Transverse colon (tissue), 4 donors: ENCODE results near the gene CSF1R. TPM values are rescaled to one million over a fixed set of nuclear protein-coding genes. Genes with fewer than 3 reads are reported as not detected.

Experiments
- DNase-seq: peaks from one replicate; pipeline ENCODE4 v3.0.0-alpha.2; 2019
- H3K27ac ChIP-seq, 4 donors: fragments of 200-600 bp; sonication (generic); 2 replicates each; pipeline ENCODE4 v1.5.1; 2016 to 2018; ENCODE audit warnings: inconsistent platforms in 4 of 4
- H3K27me3 ChIP-seq: fragments of 200-600 bp; sonication (generic); 2 replicates; pipeline ENCODE4 v1.5.1; 2017; ENCODE audit warnings: inconsistent platforms
- H3K36me3 ChIP-seq, 4 donors: fragments of 200-600 bp; sonication (generic); 2 replicates each; pipeline ENCODE4 v1.5.1; 2017 to 2019; ENCODE audit warnings: inconsistent platforms in 4 of 4
- H3K4me1 ChIP-seq, 4 donors: fragments of 200-600 bp; sonication (generic); 2 replicates each; pipeline ENCODE4 v1.5.1; 2017 to 2020; ENCODE audit warnings: inconsistent platforms in 4 of 4
- H3K4me3 ChIP-seq, 4 donors: fragments of 200-600 bp; sonication (generic); 1 replicate in 1 of 4; 2 replicates in 3 of 4; pipeline versions ENCODE4 v1.5.1 to v1.6.1; 2017 to 2019; ENCODE audit warnings: inconsistent platforms in 4 of 4
- H3K9me3 ChIP-seq, 2 donors: fragments of 200-600 bp; sonication (generic); 2 replicates each; pipeline ENCODE4 v1.5.1; 2017 to 2019; ENCODE audit warnings: inconsistent platforms in 2 of 2
- CTCF ChIP-seq, 5 experiments: fragments of 200-600 bp in 3 of 5; fragments of 450-650 bp in 2 of 5; sonication (generic) in 3 of 5; IDR thresholded peaks; 1 replicate in 2 of 5; 2 replicates in 3 of 5; pipeline ENCODE4 v1.5.1; 2016 to 2017; ENCODE audit warnings: antibody characterized with exemption in 5 of 5, inconsistent platforms in 3 of 5, mild to moderate bottlenecking in 2 of 5, moderate library complexity in 1 of 5
- EP300 ChIP-seq: sonication (generic); formaldehyde crosslinking; IDR thresholded peaks from one replicate; pipeline ENCODE4 v1.6.1; 2017; ENCODE audit warnings: antibody characterized with exemption, low read depth
- POLR2A ChIP-seq: fragments of 450-650 bp; IDR thresholded peaks from one replicate; pipeline ENCODE4 v1.6.1; 2016; ENCODE audit warnings: antibody characterized with exemption, mild to moderate bottlenecking, moderate library complexity
- POLR2AphosphoS5 ChIP-seq, 3 donors: sonication (generic); formaldehyde crosslinking; IDR thresholded peaks; one replicate each; pipeline ENCODE4 v1.6.1; 2016; ENCODE audit warnings: antibody characterized with exemption in 3 of 3
- WGBS, 2 donors: methylation state at CpG; one replicate each; pipeline ENCODE4 v1.1.5; 2018; ENCODE audit warnings: low coverage in 1 of 2; 5-methylcytosine and 5-hydroxymethylcytosine counted together
- in situ Hi-C, 4 donors: fragments of 200-750 bp; cut with MboI; loops; one replicate each; pipeline versions ENCODE4 v1.15.0 to v1.15.1; 2017; ENCODE audit warnings: low sequenced_read_pairs in 3 of 4, low pct_ligation_motif_present in 1 of 4, low pct_unique_long_range_greater_than_20kb in 1 of 4
- intact Hi-C: fragments of 100-400 bp; cut with DNase I; formaldehyde crosslinking; loops from one replicate; pipeline ENCODE4 v1.15.1; 2023; ENCODE audit warnings: low total_unique reads
- total RNA-seq, 4 donors: library from RNA; depleted of rRNA; stranded (reverse); fragments of >200 nt; gene quantifications; one replicate each; pipeline ENCODE4 v1.1.0, GENCODE V29; 2016

CSF1R gene
- total RNA-seq, 4 donors from 2014 or later, result 0.60 to 38.9 (median 14.7) TPM

DNA sequence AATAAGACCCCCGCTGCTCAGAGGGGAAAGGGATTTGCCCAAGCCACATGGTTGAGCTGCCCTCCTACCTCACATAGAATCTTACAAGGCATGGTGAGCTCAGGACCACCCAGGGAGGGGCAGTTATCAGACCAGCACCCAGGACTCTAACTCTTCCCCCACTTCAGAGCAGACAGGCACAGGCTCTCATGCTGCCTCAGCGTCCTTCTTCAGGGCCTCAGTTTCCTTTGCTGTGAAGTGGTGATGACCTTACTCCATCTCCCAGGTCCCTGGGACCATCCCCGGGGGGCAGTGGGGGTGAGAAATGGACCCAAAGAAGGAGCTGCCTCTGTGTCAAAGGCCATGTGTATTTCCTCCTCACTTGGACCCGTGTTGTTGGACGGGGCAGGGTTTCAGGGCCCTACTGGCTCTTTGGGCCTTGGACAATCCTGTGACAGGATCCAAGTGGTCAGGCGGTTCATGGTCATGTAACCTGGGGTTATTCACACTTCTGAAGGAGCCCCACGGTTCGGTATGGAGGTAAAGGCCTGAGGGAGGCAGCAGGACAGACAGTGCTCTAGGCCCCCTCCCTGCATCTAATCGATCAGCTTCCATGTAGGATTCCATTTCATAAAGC is 31.7 kb upstream of the CSF1R start:
- H3K9me3 ChIP-seq, result no peaks in the 10 kb centered on the region
- TF ChIP-seq CTCF (IDR thresholded peaks at IDR 0.05), result no peak
- TF ChIP-seq EP300, result no peak
- TF ChIP-seq POLR2AphosphoS5 (IDR thresholded peaks at IDR 0.05), result no peak
- no peak for TF ChIP-seq POLR2A
- H3K27ac ChIP-seq, result no peak overlapping the region
- no peak for DNase-seq
- peaks cover 0 to 18% (median 0%) of the 10 kb centered on the region in 4 donors for H3K4me1 ChIP-seq
- WGBS, 2 donors, result 80% methylated on average over 9 of the region's 9 CpGs; no CpG with 5 or more reads in 1 of the 2 donors
- H3K27me3 ChIP-seq, result no peaks in the 10 kb centered on the region
- no peak overlapping the region for H3K4me3 ChIP-seq
- no peaks in the 10 kb centered on the region for H3K36me3 ChIP-seq
- in situ Hi-C loops (loop anchor here in 1 of 4 donors (25.0 kb wide), 1 partner anchor 281 kb away; no protein-coding TSS in a partner anchor), intact Hi-C loops (no loop called here)

- H3K4me1 ChIP-seq, result peaks cover 0 to 17% (median 0%) of the 10 kb centered on the region in 4 donors
- no peak for DNase-seq
- in situ Hi-C loops (loop anchor here in 1 of 4 donors (25.0 kb wide), 1 partner anchor 280 kb away; no protein-coding TSS in a partner anchor), intact Hi-C loops (no loop called here)
- H3K9me3 ChIP-seq, result no peaks in the 10 kb centered on the region
- H3K27me3 ChIP-seq, result no peaks in the 10 kb centered on the region
- 88 to 93% methylated on average over 3 to 10 of the region's 10 CpGs for WGBS, 2 donors
- no peak overlapping the region for H3K27ac ChIP-seq
- no peak for TF ChIP-seq EP300
- no peak for TF ChIP-seq POLR2AphosphoS5 (IDR thresholded peaks at IDR 0.05)
- no peak for TF ChIP-seq CTCF (IDR thresholded peaks at IDR 0.05)
- TF ChIP-seq POLR2A, result no peak
- H3K4me3 ChIP-seq, result no peak overlapping the region
- H3K36me3 ChIP-seq, result no peaks in the 10 kb centered on the region
Observed at GRCh38 chr5:150116667-150117400, 30.5 kb upstream of the CSF1R start.

DNA sequence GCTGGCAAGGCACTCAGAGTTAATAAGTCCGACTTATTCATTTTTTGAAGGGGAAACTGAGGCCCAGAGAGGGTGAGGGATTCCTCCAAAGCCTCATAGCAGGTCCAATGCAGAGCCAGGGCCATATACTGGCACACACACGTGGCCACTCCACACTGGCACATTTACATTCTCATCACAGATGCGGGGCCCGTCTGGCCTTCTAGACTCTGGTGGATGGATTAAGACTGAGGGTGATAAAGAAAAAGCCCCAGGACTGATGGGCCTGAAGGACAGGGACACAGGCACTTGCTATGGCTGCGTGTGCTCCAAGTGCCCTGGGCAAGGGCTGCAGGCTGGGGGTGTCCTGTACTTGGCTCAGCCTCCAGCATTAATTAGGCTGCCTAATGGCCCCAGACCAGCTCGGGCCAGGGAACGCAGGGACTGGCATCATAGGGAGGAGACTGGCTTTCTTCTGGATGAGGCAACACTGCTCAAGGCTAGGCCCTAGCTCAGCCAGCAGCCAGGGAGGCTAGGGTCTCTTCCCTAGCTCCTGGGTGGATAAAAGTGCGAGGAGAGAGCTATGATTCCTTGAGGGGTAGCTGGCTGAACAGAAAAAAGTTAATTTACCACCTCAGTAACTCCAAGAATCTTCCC is 28.5 kb upstream of the CSF1R start:
- H3K27me3 ChIP-seq, result no peaks in the 10 kb centered on the region
- H3K4me1 ChIP-seq, result peaks cover 0 to 12% (median 0%) of the 10 kb centered on the region in 4 donors
- no peak overlapping the region for H3K4me3 ChIP-seq
- in situ Hi-C loops, result loop anchor here in 1 of 4 donors (25.0 kb wide), 1 partner anchor 278 kb away; no protein-coding TSS in a partner anchor
- no peak overlapping the region for H3K27ac ChIP-seq
- intact Hi-C loops, result loop anchor here (5.0 kb wide), 1 partner anchor 1227 kb away; no protein-coding TSS in a partner anchor
- no peak for TF ChIP-seq POLR2A
- TF ChIP-seq POLR2AphosphoS5 (IDR thresholded peaks at IDR 0.05), result no peak
- no peak for TF ChIP-seq CTCF (IDR thresholded peaks at IDR 0.05)
- TF ChIP-seq EP300, result no peak
- no peaks in the 10 kb centered on the region for H3K36me3 ChIP-seq
- no peak for DNase-seq
- no peaks in the 10 kb centered on the region for H3K9me3 ChIP-seq
- WGBS, 2 donors, result 83% methylated on average over 8 of the region's 8 CpGs; no CpG with 5 or more reads in 1 of the 2 donors
